Forelimb muscle (tissue), 1 donor: Measurements from ENCODE around the gene CAMTA1. TPM values are rescaled to one million over a fixed set of nuclear protein-coding genes. Genes with fewer than 3 reads are reported as not detected.

Experiments
- DNase-seq: peaks from one replicate; pipeline ENCODE4 v3.0.0-alpha.2; 2013; ENCODE audit warnings: low read depth
- polyA plus RNA-seq: library from polyadenylated mRNA; unstranded; fragments of 120-200 nt; gene quantifications from one replicate; pipeline ENCODE4 v1.2.1, GENCODE V29; 2013; ENCODE audit not compliant: insufficient read length

CAMTA1 gene
- polyA plus RNA-seq, 1 donor, result 43.5 TPM

DNA sequence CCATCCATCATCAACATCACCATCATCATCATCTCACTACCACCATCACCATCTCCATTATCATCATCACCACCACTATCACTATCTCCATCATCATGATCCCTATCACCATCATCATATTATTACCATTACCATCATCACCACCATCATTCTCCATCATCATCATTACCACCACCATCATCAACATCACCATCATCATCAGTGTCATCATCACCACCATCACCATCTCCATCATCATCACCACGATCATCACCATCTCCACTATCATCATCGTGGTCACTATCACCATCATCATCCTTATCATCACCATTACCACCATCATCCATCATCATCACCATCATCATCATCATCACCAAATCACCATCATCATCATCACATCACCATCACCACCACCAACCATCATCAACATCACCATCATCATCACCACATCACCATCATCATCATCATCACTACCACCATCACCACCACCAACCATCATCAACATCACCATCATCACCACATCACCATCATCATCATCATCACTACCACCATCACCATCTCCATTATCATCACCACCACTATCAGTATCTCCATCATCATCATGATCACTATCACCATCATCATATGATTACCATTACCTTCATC is 783.8 kb downstream of the CAMTA1 start:
- DNase-seq, result no peak

DNA sequence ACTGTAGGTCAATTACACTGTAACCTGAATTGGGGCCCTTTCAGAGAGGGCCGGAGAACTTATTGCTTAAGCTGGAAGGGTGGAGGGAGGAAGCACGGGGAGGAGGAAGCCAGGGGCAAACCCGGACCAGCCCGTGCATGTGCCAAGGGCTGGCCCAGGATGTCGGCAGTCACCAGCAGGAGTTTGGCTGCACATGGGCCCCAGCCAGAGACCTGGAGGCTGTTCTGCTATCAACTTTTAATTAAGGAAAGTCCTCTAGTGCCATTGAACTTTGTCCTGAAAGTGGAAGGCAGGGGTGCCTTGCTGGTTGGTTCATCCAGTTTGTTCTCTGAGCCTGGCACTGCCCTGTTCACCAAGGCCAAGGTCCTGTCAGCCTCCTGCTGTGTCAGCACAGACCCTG is 785.1 kb downstream of the CAMTA1 start:
- no peak for DNase-seq

- DNase-seq, result no peak
Measured at GRCh38 chr1:7572654-7573152, 787.4 kb downstream of the CAMTA1 start.

- no peak for DNase-seq
Measured at GRCh38 chr1:7573481-7573880, 788.2 kb downstream of the CAMTA1 start.

GRCh38 chr1:7574121-7575040 is 789.1 kb downstream of the CAMTA1 start:
- DNase-seq, result no peak

GRCh38 chr1:7575041-7575400 is 789.8 kb downstream of the CAMTA1 start:
- no peak for DNase-seq

DNA sequence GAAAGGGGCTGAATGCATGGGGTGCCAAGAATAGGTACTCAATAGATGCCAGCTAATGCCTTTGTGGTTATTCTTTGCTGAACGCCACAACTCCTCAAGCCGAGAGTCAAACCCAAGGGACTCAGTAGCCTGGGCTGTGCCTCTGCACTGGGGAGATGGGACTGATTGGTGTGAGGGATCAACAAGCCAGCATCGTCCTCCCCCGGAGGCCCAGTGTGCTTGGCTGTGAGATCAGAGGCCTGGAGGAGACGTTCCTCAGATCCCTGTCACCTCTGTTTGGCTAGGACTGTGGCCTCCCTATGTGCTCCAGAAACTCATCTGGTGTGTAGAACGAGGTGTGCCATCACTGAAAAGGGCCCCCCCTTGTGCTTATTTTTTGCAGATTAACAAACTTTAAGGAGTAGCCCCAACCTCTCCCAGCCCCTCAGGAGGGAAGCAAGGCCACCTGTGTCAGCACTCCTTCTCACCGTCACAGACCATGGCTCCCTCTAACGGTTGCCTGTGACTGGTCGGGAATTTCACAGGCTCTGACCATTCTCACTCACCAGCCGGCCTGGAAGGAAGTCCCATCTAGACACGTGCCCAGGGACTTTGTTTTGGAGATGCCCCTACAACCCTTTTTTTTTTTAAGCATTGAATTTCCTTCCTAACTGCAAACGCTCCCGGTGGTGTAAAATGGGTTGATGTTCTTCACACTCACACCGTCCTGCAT is 791.8 kb downstream of the CAMTA1 start:
- DNase-seq, result no peak

DNA sequence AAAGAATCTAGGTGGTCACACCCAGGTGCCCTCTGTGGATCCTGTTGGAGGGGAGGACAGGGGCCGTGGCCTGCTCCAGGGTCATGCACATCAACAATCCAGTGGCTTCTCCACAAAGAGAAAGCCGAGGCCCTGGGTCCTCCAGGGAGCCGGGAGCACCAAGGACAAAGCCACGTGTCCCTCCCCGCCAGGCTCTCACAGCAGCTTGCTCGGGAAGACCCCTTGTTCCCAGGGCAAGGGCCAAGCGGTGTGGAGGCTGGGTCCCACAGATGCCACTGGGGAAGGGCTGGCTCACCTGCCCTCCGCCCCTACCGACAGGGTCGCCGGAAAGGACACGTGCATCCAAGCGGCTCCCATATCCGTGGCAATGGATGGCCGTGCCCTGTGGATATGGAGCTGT is 793.0 kb downstream of the CAMTA1 start:
- DNase-seq, result no peak

DNA sequence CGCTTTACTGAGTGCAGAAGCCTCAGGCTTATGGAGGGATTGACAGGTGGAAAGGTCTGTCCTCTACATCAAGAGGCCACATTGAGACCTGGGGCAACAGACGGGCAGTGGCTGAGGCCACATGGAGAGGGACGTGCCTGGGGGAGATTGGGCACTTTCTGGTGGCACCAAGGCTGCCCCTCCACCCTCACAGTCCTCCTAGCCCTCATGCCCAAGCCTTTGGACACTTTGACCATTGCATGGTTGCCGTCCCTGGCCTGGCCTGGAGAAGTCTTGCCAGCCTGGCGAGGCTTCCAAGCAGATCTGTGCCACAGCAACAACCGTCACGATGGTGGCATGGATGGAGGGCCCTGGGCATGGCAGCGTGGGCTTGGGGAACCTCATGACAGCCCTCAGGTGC is 793.8 kb downstream of the CAMTA1 start:
- DNase-seq, result no peak

DNA sequence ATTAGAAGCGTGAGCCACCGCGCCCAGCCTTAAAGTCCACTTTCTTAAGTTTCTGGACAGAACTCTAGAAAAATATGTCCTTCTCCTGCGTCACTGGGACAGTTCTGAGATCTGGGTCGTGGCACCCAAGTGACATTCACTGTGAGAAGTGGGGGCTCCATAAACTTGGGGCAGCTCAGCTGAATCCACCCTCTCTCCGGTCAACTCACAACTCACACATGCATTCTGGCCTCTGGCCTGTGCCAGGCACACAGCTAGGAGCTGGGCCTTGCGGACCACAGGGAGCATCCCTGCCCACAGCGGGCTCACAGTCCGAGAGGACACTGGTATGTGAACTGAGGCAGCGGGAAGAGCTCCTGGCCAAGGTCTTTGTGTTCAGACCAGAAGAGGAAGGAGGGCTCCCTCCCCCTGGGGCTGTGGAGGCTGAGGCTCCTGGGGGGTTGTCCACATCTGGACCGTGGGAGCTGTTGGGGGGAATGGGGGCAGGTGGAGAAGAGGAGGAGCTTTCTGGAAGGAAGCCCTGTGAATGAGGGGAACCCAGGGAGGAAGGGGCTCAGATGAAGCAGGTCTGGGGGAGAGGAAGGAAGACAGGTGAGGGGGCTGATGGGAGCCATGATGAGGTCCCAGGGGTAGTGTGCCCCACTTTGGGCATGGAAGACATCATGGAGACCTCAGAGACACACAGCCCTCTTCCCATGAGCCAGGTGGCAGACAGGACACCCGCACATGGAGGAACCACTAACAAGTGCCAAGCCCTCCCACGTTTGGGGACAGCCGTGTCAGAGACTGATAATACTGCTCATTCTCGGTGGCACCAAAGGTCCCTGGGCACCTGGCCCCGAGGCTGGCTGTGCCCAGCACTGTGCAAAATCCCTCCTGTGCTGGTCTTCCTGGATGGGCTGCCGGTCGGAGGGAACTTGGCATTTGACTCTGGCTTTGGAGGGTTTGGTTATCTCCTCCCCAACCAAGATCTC is 794.9 kb downstream of the CAMTA1 start:
- no peak for DNase-seq

DNA sequence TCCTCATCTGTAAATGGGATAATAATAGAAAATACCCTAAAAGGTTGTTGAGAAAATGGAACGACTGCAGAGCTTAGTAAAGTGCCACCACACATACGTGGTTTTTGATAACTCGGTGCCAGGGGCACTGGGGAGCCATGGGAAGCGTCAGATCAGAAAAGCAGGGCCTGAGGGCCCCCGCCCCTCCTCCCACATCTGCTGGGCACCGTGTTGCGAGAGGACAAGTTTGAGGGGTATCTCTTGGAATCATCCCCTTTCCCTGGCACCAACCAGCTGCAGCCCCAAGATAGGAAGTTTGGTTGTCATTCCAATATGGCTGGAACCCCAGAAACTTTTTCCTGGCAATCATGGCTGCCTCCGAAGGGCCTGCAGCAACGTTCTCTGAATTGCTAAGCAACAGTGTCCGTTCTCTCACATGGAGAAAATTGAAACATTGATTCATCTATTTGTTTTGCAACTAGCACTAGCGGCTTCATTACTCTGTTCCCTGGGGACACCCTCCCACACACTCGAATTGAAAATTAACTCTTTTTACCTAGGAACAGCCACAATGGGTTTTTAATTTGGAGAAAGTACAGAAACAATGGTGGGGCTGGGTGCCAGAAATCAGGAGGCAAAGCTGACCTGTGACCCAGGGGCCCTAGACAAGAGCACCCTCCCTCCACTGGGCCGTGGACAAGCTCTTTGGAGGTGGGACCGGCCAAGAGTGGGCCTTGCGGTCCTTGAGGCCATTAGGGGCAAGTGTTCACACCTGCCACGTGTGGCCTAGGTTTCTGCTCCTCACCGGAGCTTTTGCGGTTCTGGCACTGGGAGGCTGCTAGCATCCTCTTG is 795.9 kb downstream of the CAMTA1 start:
- DNase-seq, result no peak

- no peak for DNase-seq
Measured at GRCh38 chr1:7581754-7582459, 796.7 kb downstream of the CAMTA1 start.

- no peak for DNase-seq
Measured at GRCh38 chr1:7582460-7582972, 797.3 kb downstream of the CAMTA1 start.

DNA sequence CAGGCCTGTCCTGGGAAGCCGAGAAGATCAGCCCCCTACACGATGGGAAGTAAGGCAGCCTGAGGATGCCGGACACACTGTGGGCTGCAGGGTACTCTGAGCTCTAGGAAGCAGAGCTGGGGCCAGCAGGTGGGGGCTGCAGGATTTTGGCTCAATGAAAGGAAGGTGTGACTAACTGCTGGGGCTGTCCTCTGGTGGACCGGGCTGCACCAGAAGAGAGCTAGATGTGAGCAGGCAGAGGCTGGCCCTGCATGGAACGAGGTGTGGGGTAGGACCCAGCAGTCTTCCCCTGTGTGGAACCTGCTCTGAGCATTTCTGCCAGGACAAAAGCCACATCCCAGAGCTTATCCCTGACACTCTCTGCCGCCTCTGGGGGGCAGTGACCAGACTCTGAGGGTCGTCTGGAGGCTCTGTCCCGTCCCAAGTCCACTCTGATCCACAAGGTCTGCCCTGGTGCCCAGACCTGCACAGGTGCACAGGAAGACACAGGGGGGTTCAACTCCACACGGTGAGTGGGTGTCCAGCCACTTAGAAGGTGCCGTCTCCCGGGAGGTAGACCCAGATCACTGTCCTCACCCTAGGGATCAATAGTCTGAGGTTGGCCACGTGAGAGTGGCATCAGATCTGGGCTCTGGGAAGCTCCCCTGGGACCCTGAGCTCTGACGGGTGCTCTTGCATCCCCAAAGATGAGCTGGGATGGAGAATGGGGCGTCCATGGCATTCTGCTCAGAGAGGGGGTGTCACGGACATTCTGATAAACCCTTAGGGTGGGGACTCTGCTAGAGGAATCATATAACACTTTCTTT is 798.2 kb downstream of the CAMTA1 start:
- DNase-seq, result no peak

DNA sequence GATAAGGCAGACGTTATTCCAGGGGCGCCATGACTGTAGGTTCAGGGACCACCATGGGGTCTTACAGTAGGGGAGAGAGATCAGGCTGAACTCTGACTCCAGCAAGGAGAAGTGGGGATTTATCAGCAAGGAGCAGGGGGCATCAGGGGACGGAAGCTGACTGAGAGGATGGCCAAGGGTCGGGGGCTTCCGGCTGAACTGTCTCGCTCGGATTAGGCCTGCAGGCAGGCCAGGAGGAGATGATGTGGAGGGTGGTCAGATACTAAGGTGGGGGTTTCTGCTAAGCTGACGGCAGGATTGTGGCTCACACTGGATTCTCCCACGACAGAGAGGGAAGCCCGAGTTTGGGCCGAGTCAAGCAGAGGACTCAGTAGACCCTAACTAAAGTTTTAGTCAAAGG is 798.9 kb downstream of the CAMTA1 start:
- DNase-seq, result no peak

DNA sequence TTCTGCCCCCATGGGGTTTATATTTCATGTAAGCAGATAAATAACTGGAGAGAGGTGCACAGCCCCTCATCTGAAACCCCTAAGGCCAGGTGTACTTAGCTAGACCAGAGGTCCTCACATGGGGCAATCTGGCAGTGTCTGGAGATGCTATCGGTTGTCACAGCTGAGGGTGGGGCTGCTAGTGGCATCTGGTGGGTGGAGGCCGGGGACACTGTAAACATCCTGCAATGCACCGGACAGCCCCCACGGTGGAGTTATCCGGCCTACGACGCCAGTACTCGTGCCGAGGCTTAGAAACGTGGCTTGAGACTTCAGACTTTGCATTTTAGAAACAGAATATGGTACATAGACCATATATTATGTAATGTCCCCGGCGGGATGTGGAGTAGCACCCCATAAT is 799.4 kb downstream of the CAMTA1 start:
- DNase-seq, result no peak

- DNase-seq, result no peak
Measured at GRCh38 chr1:7585216-7585907, 800.1 kb downstream of the CAMTA1 start.
